NK-92 (cell line): ENCODE data around the gene LRRN2.
"Not testable (repeated sequence)": the region's sequence is repeated elsewhere in the genome, so short reads cannot be mapped to it uniquely, and the experiment has no call there.

Source experiments
- DNase-seq: peaks from one replicate; lab custom pipeline; 2025; ENCODE audit not compliant: unreplicated experiment; lab: John Stamatoyannopoulos, UW

LRRN2 gene

DNA sequence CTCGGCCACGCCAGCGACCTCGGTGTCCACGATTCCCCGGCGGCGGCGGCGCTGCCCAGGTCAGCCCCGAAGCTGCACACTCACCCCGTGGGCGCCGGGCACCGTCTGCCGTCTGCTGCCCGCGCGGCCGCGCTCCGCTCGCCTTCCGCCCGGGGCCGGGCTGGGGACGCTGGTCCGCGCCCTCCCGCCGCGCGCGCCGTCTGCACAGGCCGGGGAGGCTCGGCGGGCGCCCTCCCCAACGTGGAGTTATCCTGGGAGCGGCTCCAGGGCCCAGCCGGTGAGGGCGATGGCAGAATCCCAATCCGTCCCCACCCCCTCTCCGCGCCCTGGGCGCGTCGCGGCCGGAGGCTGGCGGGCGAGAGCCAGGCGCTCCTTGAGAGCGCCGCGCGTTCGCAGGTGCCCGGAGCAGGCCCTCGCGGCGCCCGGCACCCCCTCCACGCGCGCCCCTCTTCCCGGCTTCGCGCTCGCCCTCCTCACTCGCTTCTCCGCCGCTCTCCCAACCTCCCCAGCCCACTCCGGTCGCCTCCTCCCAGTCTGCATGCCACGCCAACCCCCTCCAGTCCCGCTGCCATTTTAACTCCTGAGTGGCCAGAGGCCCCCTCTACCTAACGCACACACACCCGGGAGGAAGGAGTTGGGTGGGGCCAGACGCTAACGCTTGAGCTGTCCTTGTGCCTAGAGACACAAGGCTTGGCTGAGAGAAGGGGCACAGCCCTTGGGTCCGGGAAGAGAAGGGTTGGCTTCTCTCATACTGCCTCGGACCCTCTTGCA, at the start of gene LRRN2:
LRRN2 (minus strand) TSS at position 503 of the 771 bp plus-strand sequence. CDS start 65,746 bp downstream, outside the sequence.
- DNase-seq, result no peak

DNA sequence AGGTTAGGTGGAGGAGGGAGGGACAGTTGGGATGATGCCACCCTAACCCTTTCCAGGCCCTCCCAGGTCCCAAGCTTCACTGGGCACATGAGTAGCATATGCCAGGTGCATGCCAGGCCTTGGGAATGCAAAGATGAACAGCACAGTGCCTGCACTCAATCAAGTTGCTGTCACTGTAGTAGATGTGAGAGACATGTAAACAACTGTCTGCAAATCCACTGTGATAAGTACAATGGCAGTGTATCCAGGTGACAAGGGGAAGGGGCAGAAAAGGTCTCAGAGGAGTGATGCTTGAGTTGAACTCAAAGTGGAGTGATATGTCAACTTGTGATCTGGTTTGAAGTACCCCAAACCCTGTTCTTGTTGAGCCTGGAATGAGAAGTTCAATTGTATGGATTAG, 49.5 kb upstream of the LRRN2 start:
- DNase-seq, result no peak

DNA sequence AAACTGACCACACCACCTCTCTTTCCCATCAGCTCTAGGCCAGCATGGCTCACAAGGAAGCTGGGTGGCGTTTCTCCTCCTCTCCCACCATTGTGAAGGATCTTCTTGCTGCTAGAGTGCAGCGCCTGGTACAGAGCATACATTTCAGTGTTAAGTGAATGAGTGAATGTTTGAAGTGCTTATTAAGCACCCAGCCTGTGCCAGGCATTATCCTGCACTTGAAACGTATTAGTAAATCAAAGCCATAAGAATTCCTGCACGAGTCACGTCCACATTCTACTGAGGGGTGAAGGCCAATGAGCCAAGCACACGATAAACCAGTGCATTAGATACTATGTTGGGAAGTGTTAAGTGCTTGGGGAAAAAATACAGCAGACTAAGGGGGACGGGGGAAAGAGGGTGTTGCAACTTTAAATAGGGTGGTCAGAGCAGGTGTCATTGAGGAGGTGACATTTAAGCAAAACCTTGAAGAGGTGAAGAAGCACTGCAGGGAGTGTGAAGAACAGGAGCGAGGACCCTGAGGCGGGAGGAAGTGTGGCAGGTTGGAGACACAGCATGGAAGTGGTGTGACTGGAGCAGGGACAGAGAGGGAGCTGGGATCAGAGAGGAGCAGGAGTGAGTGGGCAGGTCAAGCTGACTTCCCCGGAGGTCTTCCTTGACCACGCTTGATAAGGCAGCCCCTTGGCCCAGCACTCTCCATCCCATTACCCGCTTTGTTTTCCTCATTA, 48.5 kb upstream of the LRRN2 start:
- DNase-seq, result no peak

DNA sequence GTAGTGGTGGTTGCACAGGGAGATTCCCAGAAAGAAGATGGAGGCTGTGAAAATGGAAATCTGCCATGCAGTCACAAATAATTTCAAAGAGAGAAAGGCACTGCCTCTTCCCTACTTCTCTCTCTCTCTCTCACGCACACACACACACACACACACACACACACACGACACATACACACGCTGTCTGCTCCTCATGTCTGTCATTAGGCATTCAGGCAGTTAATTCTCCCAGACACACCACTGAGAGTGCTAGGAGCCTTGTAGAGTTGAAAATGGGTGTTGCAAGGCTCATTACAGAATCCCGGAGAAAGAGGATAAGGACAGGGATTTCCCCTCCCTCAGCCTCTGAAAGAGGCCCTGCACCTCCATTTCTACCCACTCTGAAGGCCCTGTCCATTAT, 47.8 kb upstream of the LRRN2 start:
- no peak for DNase-seq

DNA sequence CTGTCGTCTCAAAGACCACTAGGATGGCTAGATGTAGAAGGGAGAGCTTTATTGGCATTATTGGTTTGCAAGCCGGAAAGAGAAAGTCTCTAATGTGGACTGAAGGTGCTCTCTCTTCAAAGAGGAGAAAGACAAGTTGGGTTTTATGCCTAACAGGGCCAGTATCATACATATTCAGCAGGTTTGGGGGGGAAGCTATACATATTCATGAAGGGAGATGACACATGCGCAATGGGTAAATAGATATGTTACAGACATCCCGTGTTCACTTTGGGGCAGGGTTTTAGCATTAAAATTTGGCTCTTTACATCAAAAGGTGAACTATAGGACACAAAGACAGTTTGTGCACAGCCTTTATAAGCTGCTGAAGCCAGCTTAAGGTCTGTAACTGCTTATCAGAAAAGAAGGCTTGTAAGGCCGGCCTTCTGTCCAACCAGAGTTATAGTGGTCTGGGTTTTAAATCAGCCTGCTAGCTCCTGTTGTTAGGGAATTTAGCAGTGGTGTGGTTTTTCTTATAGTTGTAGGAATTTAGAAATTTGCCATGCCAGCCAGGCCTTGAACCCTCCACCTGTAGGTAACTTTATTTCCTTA, 46.5 kb upstream of the LRRN2 start:
- no peak for DNase-seq

DNA sequence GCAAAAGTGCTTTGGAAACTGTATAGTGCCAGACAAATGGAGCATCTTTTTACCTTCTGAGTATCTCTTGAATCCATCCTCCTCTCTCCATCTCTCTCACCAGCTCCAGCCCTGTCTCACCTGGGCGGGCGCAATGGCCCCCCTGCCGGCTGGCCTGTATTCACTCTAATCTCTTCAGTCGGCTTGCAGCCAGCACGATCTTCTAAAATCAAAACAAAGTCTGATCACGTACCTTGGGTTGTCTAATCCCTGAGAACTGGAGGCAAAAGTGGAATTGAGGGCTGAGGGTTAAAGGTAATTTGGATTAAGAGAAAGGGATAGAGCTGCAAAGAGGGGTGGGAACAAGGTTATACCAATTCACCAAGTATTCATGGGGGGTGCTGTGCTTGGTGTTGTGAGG, 46.0 kb upstream of the LRRN2 start:
- no peak for DNase-seq

DNA sequence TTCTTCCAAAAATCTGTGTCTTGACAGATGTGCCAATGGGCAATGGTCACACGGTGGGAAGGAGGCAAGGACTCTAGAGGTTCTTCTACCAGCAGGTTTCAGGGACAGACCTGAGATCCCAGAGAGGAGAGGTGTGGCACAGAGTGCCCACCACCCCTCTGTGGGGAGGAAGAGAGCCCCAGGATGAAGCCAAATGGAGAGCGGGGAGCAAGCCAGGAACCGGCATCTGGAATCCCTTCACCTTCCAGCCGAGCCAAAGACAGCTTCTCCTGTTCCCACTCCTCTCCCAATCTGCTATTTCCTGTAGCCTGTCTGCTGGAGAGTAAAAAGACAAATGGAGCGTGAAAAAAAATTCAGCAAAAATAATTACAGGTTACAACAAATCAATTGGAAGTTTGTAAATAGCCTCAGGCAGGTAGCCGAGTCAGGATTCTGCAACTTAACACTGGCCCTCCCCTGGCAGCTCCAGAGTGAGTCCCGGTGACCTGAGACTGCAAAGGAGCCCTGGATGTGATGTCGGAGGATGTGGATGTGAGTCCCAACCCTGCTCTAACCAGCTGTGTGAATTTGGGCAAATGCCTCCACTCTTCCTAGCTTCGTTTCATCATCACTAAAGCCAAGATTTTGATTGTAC, 45.4 kb upstream of the LRRN2 start:
- DNase-seq, result no peak

DNA sequence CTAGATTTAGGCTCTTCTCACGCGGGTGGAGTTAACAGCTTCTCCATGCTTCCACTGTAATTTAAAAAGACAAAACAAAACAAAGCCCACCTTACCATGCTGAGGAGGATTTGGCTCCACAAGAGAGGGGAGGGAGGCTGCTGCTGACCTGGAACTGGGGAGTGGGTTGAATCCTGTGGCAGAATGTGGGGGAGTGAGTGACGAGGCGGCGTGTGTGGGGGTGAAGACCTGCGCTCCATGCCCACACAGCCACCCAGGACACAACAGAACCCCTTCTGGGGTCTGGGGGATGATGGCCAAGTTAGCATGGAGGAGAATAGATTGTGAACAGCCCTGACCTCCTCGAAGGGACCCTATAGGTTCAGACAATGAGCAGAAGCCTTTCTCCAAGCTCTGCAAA, 44.0 kb upstream of the LRRN2 start:
- DNase-seq, result no peak

DNA sequence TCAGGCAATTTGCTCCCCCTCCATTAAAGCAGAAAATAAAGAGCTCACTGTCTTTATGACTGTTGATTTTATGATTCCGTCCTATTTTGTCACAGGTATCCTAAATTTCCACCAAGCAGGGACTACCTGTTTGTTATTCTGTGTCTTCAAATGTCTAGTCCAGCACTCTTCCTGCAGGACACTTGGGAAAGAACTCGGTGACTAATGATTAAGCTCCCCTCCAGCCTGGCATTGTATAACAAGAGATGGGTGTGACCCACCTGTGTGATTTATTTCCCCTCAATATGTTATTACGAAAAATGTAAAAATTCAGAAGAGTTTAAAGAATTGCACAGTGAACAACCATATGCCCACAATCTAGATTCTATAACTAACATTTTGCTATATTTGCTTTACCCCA, 42.9 kb upstream of the LRRN2 start:
- no peak for DNase-seq

DNA sequence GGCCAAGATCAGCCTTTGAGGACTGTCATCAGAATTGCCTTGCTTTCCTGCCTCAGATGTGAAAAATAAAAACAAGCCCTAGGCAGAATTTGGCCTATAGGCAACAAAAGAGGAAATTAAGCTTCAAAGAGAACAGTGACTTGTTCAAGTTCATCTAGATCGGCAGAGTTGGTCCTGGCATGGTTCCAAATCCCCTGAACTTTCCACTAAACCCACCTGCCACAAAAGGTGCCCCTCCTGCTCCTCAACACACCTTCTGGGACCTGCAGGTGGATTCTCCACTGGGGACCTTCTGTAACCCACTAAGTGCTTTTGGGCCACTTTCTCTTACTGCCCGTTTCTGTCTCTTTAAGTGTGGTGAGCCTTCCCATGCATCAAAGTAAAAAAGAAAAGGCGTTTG, 42.5 kb upstream of the LRRN2 start:
- DNase-seq, result no peak

DNA sequence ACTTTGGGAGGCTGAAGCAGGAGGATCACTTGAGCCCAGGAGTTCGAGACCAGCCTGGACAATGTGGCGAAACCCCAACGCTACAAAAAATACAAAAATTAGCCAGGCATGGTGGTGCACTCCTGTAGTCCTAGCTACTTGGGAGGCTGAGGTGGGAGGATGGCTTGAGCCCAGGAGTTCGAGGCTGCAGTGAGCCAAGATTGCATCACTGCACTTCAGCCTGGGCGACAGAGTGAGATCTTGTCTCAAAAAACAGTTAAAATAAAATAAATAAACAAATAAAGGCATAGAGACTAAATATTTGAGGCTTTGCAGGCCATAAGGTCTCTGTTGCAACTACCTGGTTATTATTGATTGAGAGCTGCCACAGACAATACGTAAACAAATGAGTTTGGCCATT, 41.9 kb upstream of the LRRN2 start:
- DNase-seq, result not testable (repeated sequence)

DNA sequence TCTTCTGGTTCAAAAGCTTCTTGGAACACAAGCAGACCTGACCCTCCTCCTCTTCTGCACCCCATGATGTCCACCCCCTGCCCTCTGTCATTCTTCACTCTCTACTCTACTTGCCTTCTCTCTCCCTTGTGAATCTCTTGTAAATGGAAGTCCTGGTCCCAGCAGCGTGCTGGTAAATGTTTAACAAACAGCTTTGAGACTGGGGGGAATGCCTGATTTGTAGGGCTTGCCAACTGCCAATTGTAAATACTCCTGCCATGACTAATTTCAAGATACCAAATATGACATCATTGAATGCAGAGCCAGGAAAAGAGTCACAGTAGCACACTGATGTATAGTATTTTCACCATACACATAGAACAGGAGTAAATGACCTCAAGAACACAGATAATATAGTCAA, 40.9 kb upstream of the LRRN2 start:
- no peak for DNase-seq

DNA sequence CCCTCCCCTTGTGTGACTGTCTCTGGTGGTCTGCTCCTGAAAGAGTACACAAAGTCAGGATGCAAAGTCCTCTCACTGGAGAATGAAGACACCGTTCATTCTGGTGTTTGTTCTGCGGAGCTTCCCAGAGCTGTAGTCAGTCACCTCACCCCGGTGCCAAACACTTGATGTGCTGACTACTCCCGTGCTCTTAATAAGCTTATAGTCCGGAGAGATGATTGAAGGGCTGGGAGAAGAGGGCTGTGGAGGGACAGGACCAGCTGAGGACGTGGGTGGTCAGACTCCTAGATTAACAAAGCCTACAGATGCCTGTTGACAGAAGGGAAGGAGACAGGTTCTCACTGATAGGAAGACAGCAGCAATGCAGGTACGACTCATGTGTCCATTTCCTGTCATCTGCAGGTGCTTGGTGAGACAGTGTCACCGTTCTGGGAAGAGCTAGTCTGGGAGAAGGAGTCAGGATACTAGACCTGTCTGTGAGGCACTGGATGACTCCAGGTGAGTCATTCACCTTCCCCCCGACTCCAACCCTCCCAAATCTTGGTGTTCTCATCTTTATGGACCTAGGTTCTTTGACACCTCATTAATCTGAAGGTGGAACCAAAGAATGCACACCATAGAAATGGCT, 40.4 kb upstream of the LRRN2 start:
- no peak for DNase-seq

DNA sequence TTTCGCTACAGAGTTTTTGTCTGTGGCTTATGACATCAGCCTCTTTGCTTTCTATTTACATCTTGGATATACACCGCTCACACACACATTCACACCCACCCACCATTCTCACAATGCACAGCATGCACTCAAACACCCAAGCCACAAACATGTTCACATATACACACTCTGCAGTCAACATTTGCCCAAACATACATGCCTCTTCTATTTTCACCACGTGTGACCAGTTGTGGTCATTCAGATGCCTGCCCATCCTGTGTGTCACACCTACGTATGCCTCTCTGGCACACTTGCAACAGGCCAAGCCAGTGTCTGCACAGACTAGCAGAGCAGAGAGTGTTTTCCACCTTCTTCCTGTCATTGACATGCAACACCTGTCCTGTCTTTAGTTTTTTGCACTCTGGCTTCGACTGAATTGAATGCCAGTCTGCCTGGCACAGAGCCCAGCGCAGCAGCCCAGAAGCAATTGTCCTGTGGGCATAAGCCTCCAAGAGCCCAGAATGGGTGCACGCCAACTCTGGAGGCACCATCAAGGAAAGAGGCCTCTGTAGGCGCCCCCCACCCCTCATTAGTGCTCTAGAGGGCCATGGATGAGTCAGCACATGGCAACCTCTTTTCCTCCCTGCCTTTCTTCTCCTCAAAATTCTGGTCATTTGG, 37.7 kb upstream of the LRRN2 start:
- DNase-seq, result no peak

DNA sequence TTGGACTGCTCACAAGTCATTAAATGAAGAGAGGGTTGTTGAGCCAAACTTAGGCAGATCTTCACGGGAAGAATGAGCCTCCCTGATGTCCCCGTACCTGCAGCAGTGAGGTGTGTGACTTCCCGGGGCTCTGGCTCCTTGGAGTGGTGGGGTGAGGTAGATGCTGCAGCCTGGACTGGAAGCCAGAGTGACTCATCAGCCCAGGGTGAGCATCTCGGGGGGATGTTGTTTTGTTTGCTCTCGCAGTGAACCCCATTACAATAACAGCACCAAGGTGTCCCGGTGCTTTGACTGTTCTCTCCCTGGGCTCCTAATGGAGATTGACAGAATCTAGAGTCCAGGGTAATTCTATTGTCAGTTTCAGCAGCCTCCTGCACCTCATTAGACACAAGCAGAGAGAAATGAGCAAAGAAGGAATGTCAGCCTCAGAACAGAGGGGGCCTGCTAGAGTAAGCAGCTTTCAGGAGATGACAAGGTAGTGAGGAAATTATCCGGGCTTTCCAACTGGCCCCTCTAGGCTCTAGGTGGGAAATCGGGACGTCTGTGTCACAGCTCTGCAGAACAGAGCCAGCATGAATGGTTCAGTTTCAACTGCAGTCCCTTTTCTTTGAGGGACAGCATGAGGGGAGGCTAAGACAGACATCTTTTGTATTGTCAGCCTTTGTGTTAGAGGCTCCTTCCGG, 36.0 kb upstream of the LRRN2 start:
- DNase-seq, result no peak

DNA sequence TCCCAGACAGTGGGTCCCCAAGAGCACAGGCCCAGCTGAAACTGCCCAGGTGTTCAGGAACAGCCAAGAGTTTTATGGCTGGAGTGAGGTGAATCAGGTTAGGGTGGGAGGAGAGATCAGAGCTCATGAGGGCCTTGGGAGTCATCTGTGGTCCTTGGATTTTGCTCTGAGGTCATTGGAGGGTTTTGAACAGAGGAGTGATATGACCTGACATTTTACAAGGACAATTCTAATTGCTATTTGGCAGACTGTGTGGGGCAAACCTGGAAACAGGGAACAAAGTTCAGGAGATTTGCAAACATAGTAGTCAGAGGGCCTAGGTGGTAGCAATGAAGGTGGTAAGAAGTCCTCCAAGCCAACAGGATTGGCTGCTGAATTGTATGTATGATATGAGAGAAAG, 31.1 kb upstream of the LRRN2 start:
- DNase-seq, result no peak

DNA sequence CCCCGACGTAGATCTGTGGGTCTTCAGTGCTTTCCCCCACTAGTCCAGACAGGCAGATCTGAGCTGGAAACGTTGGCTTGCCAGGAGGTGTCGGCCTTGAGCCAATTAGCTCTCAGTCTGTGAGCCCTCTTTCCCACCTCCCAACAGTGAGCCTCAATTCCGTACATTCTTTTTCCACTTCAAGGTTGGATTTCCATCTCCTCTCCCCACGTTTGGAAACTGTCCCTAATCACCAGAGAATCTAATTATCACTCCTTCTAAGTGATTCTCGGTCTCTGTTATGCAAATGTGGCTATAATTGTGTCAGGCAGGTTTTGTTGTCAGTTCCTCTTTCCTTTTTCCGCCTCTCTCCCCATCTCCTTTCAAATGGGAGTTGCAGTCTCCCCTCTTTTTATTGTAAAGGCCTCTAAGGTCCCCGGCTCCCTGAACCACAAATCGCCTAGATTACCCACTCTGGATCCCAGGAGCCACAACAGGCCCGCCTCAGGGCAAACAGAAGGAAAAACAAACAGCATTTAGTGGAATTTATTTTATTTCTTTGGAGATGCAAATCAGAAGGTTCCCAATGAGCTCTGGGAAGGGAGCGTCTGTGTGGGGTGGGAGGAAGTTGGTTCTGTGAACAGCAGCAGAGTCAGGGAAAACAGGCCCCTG, 29.4 kb upstream of the LRRN2 start:
- DNase-seq, result no peak

DNA sequence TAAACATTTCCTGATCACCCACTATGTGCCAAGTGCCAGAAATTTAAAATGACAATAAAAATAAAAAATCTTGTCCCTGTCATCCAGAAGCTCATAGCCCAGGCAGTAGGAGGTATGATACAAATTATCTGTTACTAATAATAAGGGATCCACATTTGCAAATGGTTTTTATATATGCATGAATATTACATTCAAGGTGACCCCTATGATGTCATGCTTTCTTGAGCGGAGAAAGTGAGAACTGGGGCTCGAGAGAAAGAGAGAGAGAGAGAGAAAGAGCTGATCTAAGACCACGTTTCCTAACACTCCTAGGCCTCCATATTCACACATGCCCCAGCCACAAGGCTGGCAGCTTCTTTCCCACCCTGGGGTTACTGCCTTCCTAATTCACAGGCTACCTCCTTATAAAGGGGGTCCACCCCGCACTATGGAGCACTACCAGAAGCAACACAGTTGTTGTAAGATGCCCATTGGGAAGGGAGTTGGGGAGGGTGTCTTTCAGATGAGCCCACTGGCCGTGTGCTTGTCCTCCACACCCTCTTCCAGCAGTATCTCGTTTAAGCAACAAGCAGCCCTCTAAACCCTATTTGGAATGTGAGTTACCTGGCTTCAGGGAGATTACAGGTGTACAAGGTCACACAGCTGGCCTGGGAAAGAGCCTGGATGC, 28.8 kb upstream of the LRRN2 start:
- no peak for DNase-seq

DNA sequence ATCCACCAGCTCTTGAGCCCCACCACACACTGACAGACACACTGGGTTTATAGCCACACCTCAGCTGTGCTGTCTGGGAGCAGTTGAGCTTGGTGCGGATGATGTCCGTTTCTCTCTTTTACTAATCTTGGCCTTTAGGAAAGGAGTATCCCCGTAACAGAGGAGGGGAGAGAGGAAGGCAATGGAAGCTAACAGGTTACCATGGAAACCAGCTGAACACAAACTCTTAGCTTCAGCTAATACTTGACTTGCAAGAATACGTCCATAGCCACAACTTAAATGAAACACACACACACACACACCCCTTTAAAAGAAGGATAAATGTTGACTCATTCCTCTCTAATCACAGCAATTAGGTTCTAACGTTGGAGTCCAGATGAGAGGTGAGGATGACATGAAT, 28.0 kb upstream of the LRRN2 start:
- DNase-seq, result no peak
